Lower leg skin (tissue), 3 donors: ENCODE data around the gene DNAAF8.

Experiments
- POLR2A ChIP-seq, 2 donors: fragments of 450-650 bp; IDR thresholded peaks; one replicate each; pipeline ENCODE4 v1.6.1; 2016 to 2017; ENCODE audit warnings: antibody characterized with exemption in 2 of 2, mild to moderate bottlenecking in 1 of 2, moderate library complexity in 1 of 2
- TF ChIP-seq, protein P1 (sequence below), 3 donors: fragments of 450-650 bp; IDR thresholded peaks; one replicate each; pipeline ENCODE4 v1.5.1; 2016; ENCODE audit warnings: antibody characterized with exemption in 3 of 3, mild to moderate bottlenecking in 3 of 3, moderate library complexity in 2 of 3

- TF ChIP-seq, protein P1, sequence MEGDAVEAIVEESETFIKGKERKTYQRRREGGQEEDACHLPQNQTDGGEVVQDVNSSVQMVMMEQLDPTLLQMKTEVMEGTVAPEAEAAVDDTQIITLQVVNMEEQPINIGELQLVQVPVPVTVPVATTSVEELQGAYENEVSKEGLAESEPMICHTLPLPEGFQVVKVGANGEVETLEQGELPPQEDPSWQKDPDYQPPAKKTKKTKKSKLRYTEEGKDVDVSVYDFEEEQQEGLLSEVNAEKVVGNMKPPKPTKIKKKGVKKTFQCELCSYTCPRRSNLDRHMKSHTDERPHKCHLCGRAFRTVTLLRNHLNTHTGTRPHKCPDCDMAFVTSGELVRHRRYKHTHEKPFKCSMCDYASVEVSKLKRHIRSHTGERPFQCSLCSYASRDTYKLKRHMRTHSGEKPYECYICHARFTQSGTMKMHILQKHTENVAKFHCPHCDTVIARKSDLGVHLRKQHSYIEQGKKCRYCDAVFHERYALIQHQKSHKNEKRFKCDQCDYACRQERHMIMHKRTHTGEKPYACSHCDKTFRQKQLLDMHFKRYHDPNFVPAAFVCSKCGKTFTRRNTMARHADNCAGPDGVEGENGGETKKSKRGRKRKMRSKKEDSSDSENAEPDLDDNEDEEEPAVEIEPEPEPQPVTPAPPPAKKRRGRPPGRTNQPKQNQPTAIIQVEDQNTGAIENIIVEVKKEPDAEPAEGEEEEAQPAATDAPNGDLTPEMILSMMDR (IDR thresholded peaks at IDR 0.05), result no peak
- TF ChIP-seq POLR2A (IDR thresholded peaks at IDR 0.05), result no peak
Observed at GRCh38 chr16:4724661-4725270, 9.6 kb upstream of the DNAAF8 start.
